Stimulated activated CD4-positive, alpha-beta T cell treated with anti-CD3 and anti-CD28 coated beads, Interleukin-1b, Interleukin-23, amount 100 ng/mL, for 4 hours (primary cell): ENCODE measurements around the gene ABI3.
A peak's percentile ranks its signal among the peaks of the same experiment; 100 is the strongest.
"Not testable (repeated sequence)": the region's sequence is repeated elsewhere in the genome, so short reads cannot be mapped to it uniquely, and the experiment has no call there.

Experiments
- DNase-seq, 2 donors: peaks; one replicate each; pipeline ENCODE4 v3.0.0-alpha.2; 2020; ENCODE audit warnings: low read depth in 2 of 2

ABI3 gene, protein sequence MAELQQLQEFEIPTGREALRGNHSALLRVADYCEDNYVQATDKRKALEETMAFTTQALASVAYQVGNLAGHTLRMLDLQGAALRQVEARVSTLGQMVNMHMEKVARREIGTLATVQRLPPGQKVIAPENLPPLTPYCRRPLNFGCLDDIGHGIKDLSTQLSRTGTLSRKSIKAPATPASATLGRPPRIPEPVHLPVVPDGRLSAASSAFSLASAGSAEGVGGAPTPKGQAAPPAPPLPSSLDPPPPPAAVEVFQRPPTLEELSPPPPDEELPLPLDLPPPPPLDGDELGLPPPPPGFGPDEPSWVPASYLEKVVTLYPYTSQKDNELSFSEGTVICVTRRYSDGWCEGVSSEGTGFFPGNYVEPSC

DNA sequence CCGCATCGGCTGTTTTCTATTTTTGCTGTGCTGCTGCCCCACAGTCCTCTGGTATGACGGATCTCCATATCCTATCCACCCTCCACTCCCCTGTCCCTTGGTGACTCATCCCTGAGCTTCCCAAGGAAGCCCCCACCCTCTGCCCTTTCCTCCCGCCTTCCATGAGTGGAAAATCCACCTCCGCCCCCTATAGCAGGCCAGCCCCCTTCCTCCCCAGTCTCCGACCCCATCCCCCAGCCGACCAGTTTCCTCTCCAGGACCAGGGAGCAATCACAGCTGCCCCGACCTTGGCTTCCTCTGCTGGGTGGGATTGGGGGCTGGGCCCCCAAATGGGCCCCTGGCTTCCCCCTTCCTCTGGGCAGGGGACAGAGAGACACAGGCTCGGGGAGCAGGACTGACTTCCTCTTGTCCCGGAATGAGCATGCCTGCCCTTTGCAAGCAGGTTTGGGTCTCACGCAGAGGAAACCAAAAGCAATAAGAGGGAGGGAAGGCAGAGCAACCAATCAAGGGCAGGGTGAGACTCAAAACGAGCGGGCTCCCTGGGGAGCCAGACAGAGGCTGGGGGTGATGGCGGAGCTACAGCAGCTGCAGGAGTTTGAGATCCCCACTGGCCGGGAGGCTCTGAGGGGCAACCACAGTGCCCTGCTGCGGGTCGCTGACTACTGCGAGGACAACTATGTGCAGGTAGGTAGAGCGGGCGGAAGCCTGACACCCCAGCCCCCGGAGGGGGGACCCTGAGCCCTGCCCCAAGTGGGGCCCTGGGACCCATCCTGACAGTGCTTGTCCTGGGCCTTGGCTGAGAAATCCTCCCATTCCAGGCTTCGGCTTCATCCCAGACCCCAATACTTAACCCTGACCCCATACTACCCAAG, at the start of gene ABI3, which contains the start of gene GNGT2:
Gene ABI3, plus strand, starts transcription at position 550 of the 872 bp plus-strand sequence. Its CDS starts 18 bp downstream, at position 568.
Gene GNGT2, minus strand, starts transcription at position 417 of the 872 bp plus-strand sequence. CDS start 3,152 bp downstream, outside the sequence.
- peak; percentile 47 to 51 for DNase-seq

DNA sequence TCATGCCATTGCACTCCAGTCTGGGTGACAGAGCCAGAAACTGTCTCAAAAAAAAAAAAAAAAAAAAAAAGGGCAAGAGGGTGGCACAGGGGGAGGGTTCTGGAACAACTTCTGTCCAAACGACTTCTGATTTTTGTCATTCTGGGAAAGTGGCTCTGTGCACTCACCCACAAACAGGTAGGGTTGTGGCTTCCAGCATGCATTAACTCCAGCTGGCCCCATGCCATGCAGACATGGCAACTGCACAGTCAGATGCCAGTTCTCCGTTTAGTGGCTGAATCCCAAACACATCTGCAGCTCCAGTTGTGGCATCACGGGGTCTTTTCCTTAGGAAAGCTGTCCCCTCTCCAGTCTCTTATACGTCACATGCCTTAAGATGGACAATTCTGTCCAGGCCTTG, 47.6 kb upstream of the ABI3 start:
- no peak for DNase-seq

DNA sequence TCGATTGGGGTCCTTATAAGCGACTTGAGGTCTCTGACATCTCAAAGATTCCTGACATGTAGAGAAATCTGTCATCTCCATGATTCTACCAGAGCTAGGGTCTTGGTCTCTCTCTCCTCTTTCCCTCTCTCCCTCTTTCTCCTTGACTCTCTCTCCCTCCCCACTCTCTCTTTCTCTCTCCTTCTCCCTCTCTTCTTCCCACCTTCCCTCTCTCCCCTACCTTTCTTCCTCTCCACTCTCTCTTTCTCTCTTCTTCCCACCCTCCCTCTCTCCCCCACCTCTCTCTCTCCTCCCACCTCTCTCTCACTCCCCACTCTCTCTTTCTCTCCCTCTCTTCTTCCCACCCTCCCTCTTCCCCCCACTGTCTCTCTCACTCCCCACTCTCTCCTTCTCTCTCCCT, 45.4 kb upstream of the ABI3 start:
- DNase-seq: no peak

DNA sequence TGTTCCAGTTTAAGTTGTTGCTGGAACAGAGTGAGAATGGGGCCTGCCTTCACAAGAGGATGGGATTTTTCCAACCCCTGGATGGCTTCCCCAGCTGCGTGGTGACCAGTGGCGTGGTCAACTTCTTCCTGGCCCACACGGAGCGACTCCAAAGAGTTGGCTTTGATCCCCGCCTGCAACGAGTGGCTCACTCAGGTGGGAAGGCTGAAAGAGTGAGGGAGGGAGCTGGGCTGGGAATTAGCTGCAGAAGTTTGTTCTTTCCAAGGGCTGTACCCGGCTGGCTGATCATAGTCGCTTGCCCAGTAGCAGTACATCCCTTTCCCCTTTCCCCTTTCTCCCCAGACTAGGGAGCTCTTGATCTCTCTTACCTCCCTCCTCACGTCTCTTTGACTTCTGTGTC, 41.8 kb upstream of the ABI3 start:
- DNase-seq: no peak

- no peak for DNase-seq
These were observed 40.3 kb upstream of the ABI3 start for GRCh38 chr17:49170216-49170615.

DNA sequence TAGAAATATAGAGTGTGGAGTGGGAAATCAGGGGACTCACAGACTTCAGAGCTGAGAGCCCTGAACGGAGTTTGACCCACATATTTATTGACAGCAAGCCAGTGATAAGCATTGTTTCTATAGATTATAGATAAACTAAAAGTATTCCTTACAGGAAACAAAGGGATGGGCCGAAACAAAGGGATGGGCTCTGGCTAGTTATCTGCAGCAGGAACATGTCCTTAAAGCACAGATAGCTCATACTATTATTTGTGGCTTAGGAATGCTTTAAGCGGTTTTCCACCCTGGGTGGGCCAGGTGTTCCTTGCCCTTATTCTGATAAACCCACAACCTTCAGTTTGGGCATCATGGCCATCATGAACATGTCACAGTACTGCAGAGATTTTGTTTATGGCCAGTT, 39.8 kb upstream of the ABI3 start:
- not testable (repeated sequence) for DNase-seq

DNA sequence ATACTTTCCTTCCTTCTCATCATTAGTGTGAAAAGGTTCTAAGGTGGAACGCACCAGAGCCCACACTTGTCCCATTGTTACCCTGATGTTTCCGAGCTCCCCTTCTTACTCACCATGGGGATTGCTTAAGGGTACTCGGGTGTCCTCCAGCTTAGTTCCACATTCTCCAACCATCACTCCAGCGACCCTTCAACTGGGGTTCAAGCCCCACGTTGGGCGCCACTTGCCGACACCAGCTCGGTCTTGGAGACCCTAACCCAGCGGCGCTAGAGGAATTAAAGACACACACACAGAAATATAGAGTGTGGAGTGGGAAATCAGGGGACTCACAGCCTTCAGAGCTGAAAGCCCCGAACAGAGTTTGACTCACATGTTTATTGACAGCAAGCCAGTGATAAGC, 34.5 kb upstream of the ABI3 start:
- DNase-seq: not testable (repeated sequence)

DNA sequence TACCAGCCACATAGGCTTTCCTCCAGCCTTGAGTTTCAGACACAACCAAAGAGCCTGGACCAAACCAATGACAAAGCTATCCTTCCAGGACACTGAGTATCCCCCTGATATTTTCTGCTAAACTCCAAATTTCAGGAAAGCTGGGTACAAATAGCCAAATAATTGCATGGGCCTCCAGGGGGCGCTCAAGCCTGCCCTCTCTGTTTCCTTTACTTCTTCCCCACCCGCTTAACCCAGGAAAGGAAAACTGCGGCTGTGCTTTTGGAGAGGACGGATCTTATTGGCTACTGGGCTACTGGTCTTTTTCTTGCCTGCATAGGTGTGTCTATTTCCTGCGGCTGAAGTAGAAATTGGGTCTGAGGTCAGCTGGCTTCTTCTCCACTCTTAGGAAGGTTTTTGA, 30.2 kb upstream of the ABI3 start:
- DNase-seq: peak; percentile 62

DNA sequence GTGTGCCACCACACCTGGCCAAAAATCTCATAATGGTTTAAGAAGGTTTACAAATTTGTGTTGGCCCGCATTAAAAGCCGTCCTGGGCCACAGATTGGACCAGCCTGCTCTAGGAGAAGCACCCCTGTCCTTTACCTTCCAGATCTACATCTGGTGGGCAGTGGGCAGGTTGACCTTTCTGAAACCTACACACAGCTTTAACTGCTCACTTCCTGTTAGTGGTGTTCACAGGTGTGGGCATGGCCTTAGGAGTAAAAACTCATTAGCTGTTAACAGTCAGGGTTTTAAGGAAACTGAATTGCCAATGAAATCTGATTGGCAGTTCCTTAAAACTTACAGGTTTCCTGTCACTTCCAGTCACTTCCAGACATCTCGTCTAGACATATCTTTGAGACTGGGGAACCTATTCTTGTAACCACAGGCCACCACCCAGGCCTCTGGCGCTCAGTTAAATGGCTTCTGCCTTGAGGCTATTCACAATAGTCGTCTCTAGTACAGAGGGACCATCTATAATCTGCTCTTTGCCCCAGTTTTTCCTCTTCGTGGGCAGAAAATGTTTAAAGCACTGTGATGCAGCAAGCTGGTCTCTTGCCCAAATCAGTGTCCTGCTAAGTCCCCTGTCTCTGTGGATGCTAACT, 29.4 kb upstream of the ABI3 start:
- DNase-seq: no peak

- no peak for DNase-seq
These were observed 27.2 kb upstream of the ABI3 start for GRCh38 chr17:49183341-49183740.

GRCh38 chr17:49183801-49184200, 26.7 kb upstream of the ABI3 start:
- no peak for DNase-seq

GRCh38 chr17:49184522-49184921, 26.0 kb upstream of the ABI3 start:
- DNase-seq: not testable (repeated sequence)

GRCh38 chr17:49185381-49185780, 25.1 kb upstream of the ABI3 start:
- DNase-seq: not testable (repeated sequence)

DNA sequence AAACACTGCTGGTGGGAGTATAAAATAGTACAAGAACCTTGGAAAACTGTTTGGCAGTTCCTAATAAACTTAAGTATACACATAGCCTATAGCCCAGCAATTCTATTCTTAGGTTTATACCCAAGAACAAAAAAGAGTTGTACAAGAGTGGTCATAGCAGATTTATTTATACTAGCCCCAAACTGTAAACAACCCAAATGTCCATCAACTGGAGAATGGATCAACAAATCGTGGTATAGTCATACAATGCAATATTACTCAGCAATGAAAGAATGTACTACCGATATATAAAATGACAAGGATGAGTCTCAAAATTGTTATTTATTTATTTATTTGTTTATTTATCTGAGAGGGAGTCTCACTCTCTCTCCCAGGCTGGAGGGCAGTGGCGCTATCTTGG, 23.2 kb upstream of the ABI3 start:
- no peak for DNase-seq

DNA sequence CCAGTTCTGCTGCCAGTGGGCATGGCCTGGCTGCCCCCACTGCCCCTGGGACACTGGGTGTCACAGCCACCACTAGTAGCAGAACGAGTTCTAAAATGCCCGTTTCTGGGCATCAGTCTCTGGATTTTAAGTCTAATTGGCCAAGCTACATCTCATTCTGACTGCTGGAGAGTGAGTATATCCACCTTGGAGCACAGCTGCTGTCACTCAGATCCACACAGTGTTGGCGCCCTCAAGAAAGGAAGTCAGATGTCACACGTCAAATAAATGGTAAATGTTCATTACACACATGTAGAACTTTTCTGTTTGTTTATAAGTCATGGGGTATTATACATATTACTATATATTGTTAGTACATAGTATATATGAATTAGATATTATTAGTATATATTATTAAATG, 19.6 kb upstream of the ABI3 start:
- DNase-seq: no peak

DNA sequence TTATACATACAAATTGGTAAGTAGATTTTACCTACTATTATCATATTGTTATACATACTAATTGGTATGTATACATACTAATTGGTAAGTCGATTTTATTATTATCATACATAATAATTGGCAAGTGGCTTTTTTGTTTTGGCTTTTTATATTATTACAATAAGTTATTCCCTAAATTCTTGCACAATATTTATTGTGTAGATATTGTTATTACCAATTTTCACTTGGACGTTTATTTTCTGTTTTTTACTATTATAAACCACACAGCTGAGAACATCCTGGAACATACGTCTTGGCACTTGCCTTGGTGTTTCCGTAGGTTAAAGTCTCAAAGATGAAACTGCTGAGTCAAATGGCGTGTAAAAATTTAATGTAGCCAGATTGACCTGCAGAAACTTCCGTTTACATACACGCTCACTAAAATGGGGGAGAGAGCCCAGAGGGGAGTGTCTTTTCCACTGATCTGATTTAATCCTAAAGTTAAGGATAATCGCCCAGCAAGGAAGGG, 19.0 kb upstream of the ABI3 start:
- no peak for DNase-seq

DNA sequence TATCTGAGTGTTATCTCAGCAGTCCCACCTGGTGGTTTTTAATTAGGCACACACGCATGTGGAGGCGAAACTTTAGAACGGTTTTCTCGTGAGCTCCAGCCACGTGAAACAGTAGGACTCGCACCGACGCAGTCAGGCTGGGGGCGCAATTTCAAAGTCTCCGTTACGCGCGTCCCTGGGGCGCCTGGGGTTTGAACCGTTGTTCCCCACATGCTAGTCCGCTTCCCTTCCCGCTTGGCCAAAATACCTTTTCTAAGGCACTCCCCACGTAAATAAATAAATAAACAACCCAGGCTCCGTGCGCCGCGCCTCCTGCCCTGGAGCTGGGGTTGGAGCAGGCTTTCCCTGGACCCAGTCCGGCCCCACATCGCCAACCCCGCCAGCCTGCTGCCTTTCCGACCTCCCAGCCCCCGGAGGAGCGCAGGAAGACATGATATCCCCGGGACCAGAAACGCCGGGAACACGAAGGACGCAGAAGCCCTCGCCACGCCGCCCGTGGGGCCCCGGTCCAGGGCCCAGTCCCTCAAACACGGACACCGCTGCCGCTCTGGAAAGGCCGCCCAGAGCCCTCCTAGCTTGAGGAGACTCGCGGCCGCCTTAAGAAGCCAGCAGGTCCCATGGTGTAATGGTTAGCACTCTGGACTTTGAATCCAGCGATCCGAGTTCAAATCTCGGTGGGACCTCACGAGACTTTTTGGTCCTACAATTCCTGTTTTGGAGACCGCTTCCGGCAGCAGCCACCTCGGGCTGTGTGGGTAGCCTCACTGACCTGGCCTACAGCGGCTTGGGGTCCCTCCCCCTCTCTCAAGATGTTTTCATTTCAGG, 18.4 kb upstream of the ABI3 start:
- DNase-seq: peak; percentile 89 to 97

GRCh38 chr17:49193513-49194296, 16.8 kb upstream of the ABI3 start:
- DNase-seq: no peak

GRCh38 chr17:49194297-49194607, 16.3 kb upstream of the ABI3 start:
- no peak for DNase-seq

GRCh38 chr17:49195751-49196150, 14.8 kb upstream of the ABI3 start:
- no peak for DNase-seq

- DNase-seq: no peak
These were observed 14.0 kb upstream of the ABI3 start for GRCh38 chr17:49196520-49196919.
